SK-N-SH (cell line): Measurements from ENCODE around the gene OR2F1. TPM values are rescaled to one million over a fixed set of nuclear protein-coding genes. Genes with fewer than 3 reads are reported as not detected.
A peak's percentile ranks its signal among the peaks of the same experiment; 100 is the strongest.

Experiments used
- CTCF ChIA-PET: fragments of 300-600, 350-600 bp; formaldehyde crosslinking; extraction: SDS; loops from one replicate; lab custom pipeline; 2021; lab: Yijun Ruan, JAX
- POLR2A ChIA-PET: fragments of 350-600 bp; sonication (Branson Sonifier 250); formaldehyde crosslinking; extraction: SDS; loops from one replicate; lab custom pipeline; 2020; ENCODE audit warnings: antibody characterized with exemption, inconsistent platforms; lab: Yijun Ruan, JAX
- DNase-seq: peaks from one replicate; pipeline ENCODE4 v3.0.0; 2012
- H2AFZ ChIP-seq: fragments of 200-600 bp; sonication (generic); 2 replicates; pipeline ENCODE4 v1.8.1; 2016; ENCODE audit warnings: antibody characterized with exemption, mild to moderate bottlenecking, low read depth
- H3F3A ChIP-seq: fragments of 200-600 bp; sonication (generic); replicated peaks from 2 replicates; pipeline ENCODE3; 2016; ENCODE audit warnings: antibody characterized with exemption, mild to moderate bottlenecking; ENCODE audit not compliant: insufficient read depth
- H3K27ac ChIP-seq, 2 experiments: fragments of 200-500 bp in 1 of 2; fragments of 200-600 bp in 1 of 2; sonication (Bioruptor generic) in 1 of 2; sonication (generic), shearing (Covaris generic) in 1 of 2; 2 replicates each; pipeline versions ENCODE4 v1.5.1 to v1.6.1; 2014 to 2016; ENCODE audit warnings: low read depth in 2 of 2, inconsistent platforms in 1 of 2, low read length in 1 of 2, mild to moderate bottlenecking in 1 of 2, mixed read lengths in 1 of 2
- H3K27me3 ChIP-seq: fragments of 200-600 bp; sonication (generic), shearing (Covaris generic); 2 replicates; pipeline ENCODE4 v1.6.1; 2016; ENCODE audit warnings: mixed run types; ENCODE audit not compliant: insufficient read depth
- H3K36me3 ChIP-seq, 2 experiments: fragments of 200-500 bp in 1 of 2; fragments of 200-600 bp in 1 of 2; sonication (Bioruptor generic) in 1 of 2; sonication (generic) in 1 of 2; replicated peaks in 1 of 2; 2 replicates each; pipeline versions ENCODE3 to v1.5.1; 2014 to 2016; ENCODE audit warnings: low read length in 1 of 2, mild to moderate bottlenecking in 1 of 2; ENCODE audit not compliant: insufficient read depth in 2 of 2, control insufficient read depth in 1 of 2
- H3K4me1 ChIP-seq, 2 experiments: fragments of 200-500 bp in 1 of 2; fragments of 200-600 bp in 1 of 2; sonication (Bioruptor generic) in 1 of 2; sonication (generic), shearing (Covaris generic) in 1 of 2; 2 replicates each; pipeline versions ENCODE4 v1.5.1 to v1.6.1; 2014 to 2016; ENCODE audit warnings: low read depth in 1 of 2, low read length in 1 of 2, mixed run types in 1 of 2; ENCODE audit not compliant: insufficient read depth in 2 of 2, control insufficient read depth in 1 of 2
- H3K4me2 ChIP-seq: fragments of 200-600 bp; sonication (generic), shearing (Covaris generic); 2 replicates; pipeline ENCODE4 v1.6.1; 2017; ENCODE audit warnings: mixed run types
- H3K4me3 ChIP-seq, 2 experiments: fragments of 200-500 bp in 1 of 2; fragments of 200-600 bp in 1 of 2; sonication (Bioruptor generic) in 1 of 2; sonication (generic), shearing (Covaris generic) in 1 of 2; 2 replicates each; pipeline versions ENCODE4 v1.5.1 to v1.8.1; 2014 to 2016; ENCODE audit warnings: low read depth in 2 of 2, inconsistent platforms in 1 of 2, low read length in 1 of 2, mild to moderate bottlenecking in 1 of 2, mixed read lengths in 1 of 2, moderate library complexity in 1 of 2
- H3K79me2 ChIP-seq: fragments of 200-600 bp; sonication (generic); 2 replicates; pipeline ENCODE4 v1.8.1; 2017; ENCODE audit warnings: mild to moderate bottlenecking; ENCODE audit not compliant: insufficient read depth
- H3K9ac ChIP-seq: fragments of 200-600 bp; sonication (generic); 2 replicates; pipeline ENCODE4 v1.6.1; 2017; ENCODE audit warnings: mixed run types
- H3K9me2 ChIP-seq: fragments of 200-600 bp; sonication (generic); 2 replicates; pipeline ENCODE4 v1.6.1; 2017; ENCODE audit warnings: mixed run types
- H3K9me3 ChIP-seq: fragments of 200-600 bp; sonication (generic); 2 replicates; pipeline ENCODE4 v1.6.1; 2017; ENCODE audit warnings: mixed run types, mild to moderate bottlenecking, moderate library complexity
- H4K20me1 ChIP-seq: fragments of 200-600 bp; sonication (generic); 2 replicates; pipeline ENCODE4 v1.6.1; 2017; ENCODE audit warnings: mild to moderate bottlenecking, mixed run types; ENCODE audit not compliant: insufficient read depth
- EP300 ChIP-seq, 2 experiments: IDR thresholded peaks; 2 replicates each; pipeline versions ENCODE4 v1.4.0 to v1.6.1; 2012; ENCODE audit warnings: borderline replicate concordance in 1 of 2, low read depth in 1 of 2, low read length in 1 of 2
- EZH2phosphoT487 ChIP-seq: fragments of 200-600 bp; sonication (generic); IDR thresholded peaks from 2 replicates; pipeline ENCODE4 v1.6.1; 2017; ENCODE audit warnings: low read depth, mixed run types, mild to moderate bottlenecking, antibody characterized with exemption, moderate library complexity, borderline replicate concordance
- FOXJ3 ChIP-seq: sonication (generic); formaldehyde crosslinking; IDR thresholded peaks from 2 replicates; pipeline ENCODE4 v1.5.1; 2020; ENCODE audit warnings: mild to moderate bottlenecking, missing genetic modification reagents
- FOXM1 ChIP-seq: IDR thresholded peaks from 2 replicates; pipeline ENCODE4 v1.4.0; 2012; ENCODE audit warnings: low read depth, mild to moderate bottlenecking
- GABPA ChIP-seq: IDR thresholded peaks from 2 replicates; pipeline ENCODE4 v1.4.0; 2012; ENCODE audit warnings: low read depth, mild to moderate bottlenecking
- MXI1 ChIP-seq: IDR thresholded peaks from 2 replicates; pipeline ENCODE4 v1.6.1; 2012; ENCODE audit warnings: mild to moderate bottlenecking, low read depth, low read length, improper control_type of control experiment
- NFIC ChIP-seq: IDR thresholded peaks from 2 replicates; pipeline ENCODE4 v1.4.0; 2012; ENCODE audit warnings: borderline replicate concordance
- NRF1 ChIP-seq: IDR thresholded peaks from 2 replicates; pipeline ENCODE4 v1.6.1; 2012; ENCODE audit warnings: low read depth, mild to moderate bottlenecking, low read length
- PBX3 ChIP-seq: IDR thresholded peaks from 2 replicates; pipeline ENCODE4; 2012
- RAD21 ChIP-seq: IDR thresholded peaks from 2 replicates; pipeline ENCODE4 v1.6.1; 2012; ENCODE audit warnings: mild to moderate bottlenecking, low read length
- REST ChIP-seq: IDR thresholded peaks from 2 replicates; pipeline ENCODE4 v1.6.1; 2012; ENCODE audit warnings: mild to moderate bottlenecking, low read depth, low read length, moderate library complexity
- RFX5 ChIP-seq: IDR thresholded peaks from 2 replicates; pipeline ENCODE4 v1.6.1; 2012; ENCODE audit warnings: mild to moderate bottlenecking, improper control_type of control experiment, low read length
- RXRA ChIP-seq: IDR thresholded peaks from 2 replicates; pipeline ENCODE4 v1.4.0; 2012; ENCODE audit warnings: low read depth, mild to moderate bottlenecking, borderline replicate concordance
- SMC3 ChIP-seq: IDR thresholded peaks from 2 replicates; pipeline ENCODE4 v1.6.1; 2012; ENCODE audit warnings: low read depth, low read length, improper control_type of control experiment
- TCF12 ChIP-seq: IDR thresholded peaks from 2 replicates; pipeline ENCODE4 v1.4.0; 2012
- TEAD4 ChIP-seq: IDR thresholded peaks from 2 replicates; pipeline ENCODE4 v1.4.0; 2012; ENCODE audit warnings: mild to moderate bottlenecking, borderline replicate concordance; ENCODE audit not compliant: insufficient read depth
- USF1 ChIP-seq: IDR thresholded peaks from 2 replicates; pipeline ENCODE4 v1.4.0; 2012; ENCODE audit warnings: low read depth, borderline replicate concordance
- USF2 ChIP-seq: fragments of 150-350 bp; IDR thresholded peaks from 2 replicates; pipeline ENCODE4 v1.6.1; 2017; ENCODE audit warnings: antibody characterized with exemption, low read length, low read depth, borderline replicate concordance
- YY1 ChIP-seq: IDR thresholded peaks from 2 replicates; pipeline ENCODE4 v1.4.0; 2012; ENCODE audit warnings: low read depth, mild to moderate bottlenecking
- WGBS: methylation state at CpG from one replicate; pipeline ENCODE4 v1.1.6; 2017; ENCODE audit warnings: low lambda C conversion rate; 5-methylcytosine and 5-hydroxymethylcytosine counted together
- polyA plus RNA-seq, 3 experiments: library from polyadenylated mRNA; depleted of rRNA; stranded (reverse); fragments of >200 nt; gene quantifications; 2 replicates each; pipeline ENCODE4 v1.2.3, GENCODE V29; 2012
- TF ChIP-seq, protein P1 (sequence below): fragments of 200-600 bp; sonication (generic); IDR thresholded peaks from 2 replicates; pipeline ENCODE4 v1.6.1; 2017; ENCODE audit warnings: antibody characterized with exemption, mild to moderate bottlenecking, moderate library complexity
- TF ChIP-seq, protein P2 (sequence below): fragments of 150-350 bp; IDR thresholded peaks from 2 replicates; pipeline ENCODE4 v1.6.1; 2016; ENCODE audit warnings: mild to moderate bottlenecking, low read depth, low read length

The OR2F1 gene
- polyA plus RNA-seq, 1 of the 3 experiments (the other 2 are of a cell fraction): 0.10 TPM

- TF ChIP-seq REST (no peak), RFX5 (no peak), SMC3 (no peak), RXRA (no peak), YY1 (no peak), USF1 (no peak), FOXJ3 (no peak), EP300 (IDR thresholded peaks at IDR 0.05; ENCODE audit: borderline replicate concordance in 1 of 2, low read depth in 1 of 2, low read length in 1 of 2) (no peak)
Observed at GRCh38 chr7:143953421-143953820, 1.2 kb upstream of the OR2F1 start (continued).

GRCh38 chr7:143954135-143954534 lies 509 bp upstream of the OR2F1 start:
- Histone ChIP-seq H3K27ac (no peak overlapping the region), H3K9ac (no peak overlapping the region), H3K9me3 (no peaks in the 10 kb centered on the region), H3K4me1 (no peaks in the 10 kb centered on the region), H3K36me3 (no peaks in the 10 kb centered on the region), H4K20me1 (no peaks in the 10 kb centered on the region), H3K4me2 (no peak overlapping the region), H2AFZ (no peak overlapping the region), H3K9me2 (no peaks in the 10 kb centered on the region), H3K4me3 (peak overlapping the region in 1 of 2 experiments; percentile 5; a peak in 1 of 4 replicates), H3K79me2 (no peaks in the 10 kb centered on the region), H3K27me3 (peaks cover 12% of the 10 kb centered on the region; the same call in 1 of the 2 replicates), H3F3A (no peaks in the 10 kb centered on the region)
- CTCF ChIA-PET: interaction anchor here (1.2 kb wide), 1 partner anchor 10 kb away, joined by 3 read pairs; no protein-coding TSS in a partner anchor
- no peak for DNase-seq
- TF ChIP-seq NFIC (no peak), FOXJ3 (no peak), YY1 (no peak), FOXM1 (no peak), TCF12 (no peak), GABPA (no peak), NRF1 (no peak), RFX5 (no peak), USF2 (no peak), MXI1 (no peak), PBX3 (no peak), SMC3 (no peak), RAD21 (no peak), EZH2phosphoT487 (no peak), USF1 (no peak), TEAD4 (no peak)
- TF ChIP-seq, protein P1, sequence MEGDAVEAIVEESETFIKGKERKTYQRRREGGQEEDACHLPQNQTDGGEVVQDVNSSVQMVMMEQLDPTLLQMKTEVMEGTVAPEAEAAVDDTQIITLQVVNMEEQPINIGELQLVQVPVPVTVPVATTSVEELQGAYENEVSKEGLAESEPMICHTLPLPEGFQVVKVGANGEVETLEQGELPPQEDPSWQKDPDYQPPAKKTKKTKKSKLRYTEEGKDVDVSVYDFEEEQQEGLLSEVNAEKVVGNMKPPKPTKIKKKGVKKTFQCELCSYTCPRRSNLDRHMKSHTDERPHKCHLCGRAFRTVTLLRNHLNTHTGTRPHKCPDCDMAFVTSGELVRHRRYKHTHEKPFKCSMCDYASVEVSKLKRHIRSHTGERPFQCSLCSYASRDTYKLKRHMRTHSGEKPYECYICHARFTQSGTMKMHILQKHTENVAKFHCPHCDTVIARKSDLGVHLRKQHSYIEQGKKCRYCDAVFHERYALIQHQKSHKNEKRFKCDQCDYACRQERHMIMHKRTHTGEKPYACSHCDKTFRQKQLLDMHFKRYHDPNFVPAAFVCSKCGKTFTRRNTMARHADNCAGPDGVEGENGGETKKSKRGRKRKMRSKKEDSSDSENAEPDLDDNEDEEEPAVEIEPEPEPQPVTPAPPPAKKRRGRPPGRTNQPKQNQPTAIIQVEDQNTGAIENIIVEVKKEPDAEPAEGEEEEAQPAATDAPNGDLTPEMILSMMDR: no peak
- TF ChIP-seq, protein P2, sequence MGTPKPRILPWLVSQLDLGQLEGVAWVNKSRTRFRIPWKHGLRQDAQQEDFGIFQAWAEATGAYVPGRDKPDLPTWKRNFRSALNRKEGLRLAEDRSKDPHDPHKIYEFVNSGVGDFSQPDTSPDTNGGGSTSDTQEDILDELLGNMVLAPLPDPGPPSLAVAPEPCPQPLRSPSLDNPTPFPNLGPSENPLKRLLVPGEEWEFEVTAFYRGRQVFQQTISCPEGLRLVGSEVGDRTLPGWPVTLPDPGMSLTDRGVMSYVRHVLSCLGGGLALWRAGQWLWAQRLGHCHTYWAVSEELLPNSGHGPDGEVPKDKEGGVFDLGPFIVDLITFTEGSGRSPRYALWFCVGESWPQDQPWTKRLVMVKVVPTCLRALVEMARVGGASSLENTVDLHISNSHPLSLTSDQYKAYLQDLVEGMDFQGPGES: no peak
- POLR2A ChIA-PET: no interaction called here
- 10% methylated on average over 2 of the region's 2 CpGs for WGBS
